IMR-90 (cell line): ENCODE measurements around the gene ADGRG1. TPM values are rescaled to one million over a fixed set of nuclear protein-coding genes. Genes with fewer than 3 reads are reported as not detected.

ENCODE experiments used
- ATAC-seq: fragments of 200-7000 bp; cut with Tn5 transposase; 2 replicates; pipeline ENCODE4 v1.9.1; 2020; ENCODE audit warnings: low read depth, mild to moderate bottlenecking, moderate library complexity
- BruUV-seq: library from RNA; stranded (reverse); fragments of 400-500 nt; replicated peaks from 2 replicates; lab custom pipeline; 2021; lab: Mats Ljungman, UMichigan
- CTCF ChIA-PET: fragments of 300-600 bp; formaldehyde crosslinking; extraction: SDS; loops from one replicate; lab custom pipeline; 2021; ENCODE audit warnings: antibody characterized with exemption; lab: Yijun Ruan, JAX
- POLR2A ChIA-PET: fragments of 300-600 bp; sonication (Branson Sonifier 250); formaldehyde crosslinking; loops from one replicate; lab custom pipeline; 2022; ENCODE audit warnings: antibody characterized with exemption; ENCODE audit not compliant: unreplicated experiment; lab: Charles Lee
- DNase-seq: peaks from one replicate; pipeline ENCODE4 v3.0.0; 2013
- H2AFZ ChIP-seq: replicated peaks from 2 replicates; pipeline ENCODE3; 2013; ENCODE audit warnings: low read length, mild to moderate bottlenecking; ENCODE audit not compliant: poor library complexity
- H2AK5ac ChIP-seq: 2 replicates; pipeline ENCODE4 v1.6.1; 2013; ENCODE audit warnings: low read depth, low read length, inconsistent platforms
- H2AK9ac ChIP-seq: replicated peaks from 2 replicates; pipeline ENCODE3; 2013; ENCODE audit warnings: mild to moderate bottlenecking, low read depth, low read length, moderate library complexity; ENCODE audit not compliant: poor library complexity
- H2BK120ac ChIP-seq: 2 replicates; pipeline ENCODE4 v1.6.1; 2013; ENCODE audit warnings: low read depth, low read length, inconsistent platforms
- H2BK15ac ChIP-seq: 3 replicates; pipeline ENCODE4 v1.6.1; 2013; ENCODE audit warnings: low read depth, low read length, inconsistent platforms
- H2BK20ac ChIP-seq: 2 replicates; pipeline ENCODE4 v1.6.1; 2013; ENCODE audit warnings: low read depth, mild to moderate bottlenecking, inconsistent platforms, low read length, moderate library complexity
- H2BK5ac ChIP-seq: 2 replicates; pipeline ENCODE4 v1.6.1; 2013; ENCODE audit warnings: mild to moderate bottlenecking, low read depth, low read length, inconsistent platforms; ENCODE audit not compliant: poor library complexity, severe bottlenecking
- H3K14ac ChIP-seq: replicated peaks from 2 replicates; pipeline ENCODE4 v1.6.1; 2013; ENCODE audit warnings: low read depth, low read length, inconsistent platforms
- H3K18ac ChIP-seq: 2 replicates; pipeline ENCODE4 v1.6.1; 2013; ENCODE audit warnings: low read depth, low read length, control low read depth
- H3K23ac ChIP-seq: 2 replicates; pipeline ENCODE4 v1.6.1; 2013; ENCODE audit warnings: low read depth, low read length, inconsistent platforms
- H3K27ac ChIP-seq: 2 replicates; pipeline ENCODE4 v1.5.1; 2013; ENCODE audit warnings: mild to moderate bottlenecking, control low read depth, low read length; ENCODE audit not compliant: insufficient read depth
- H3K27me3 ChIP-seq: 2 replicates; pipeline ENCODE4 v1.6.1; 2013; ENCODE audit warnings: low read length; ENCODE audit not compliant: control insufficient read depth, insufficient read depth
- H3K36me3 ChIP-seq: 2 replicates; pipeline ENCODE4 v1.6.1; 2013; ENCODE audit warnings: low read length, mixed read lengths; ENCODE audit not compliant: control insufficient read depth, insufficient read depth
- H3K4ac ChIP-seq: 2 replicates; pipeline ENCODE4 v1.6.1; 2013; ENCODE audit warnings: low read depth, low read length, inconsistent platforms
- H3K4me1 ChIP-seq: 2 replicates; pipeline ENCODE4 v1.6.1; 2013; ENCODE audit warnings: low read length, mixed read lengths; ENCODE audit not compliant: control insufficient read depth, insufficient read depth
- H3K4me2 ChIP-seq: 2 replicates; pipeline ENCODE4 v1.6.1; 2013; ENCODE audit warnings: low read depth, mild to moderate bottlenecking, control low read depth, low read length, moderate library complexity
- H3K4me3 ChIP-seq: 2 replicates; pipeline ENCODE4 v1.5.1; 2013; ENCODE audit warnings: low read depth, mild to moderate bottlenecking, control low read depth, low read length, moderate library complexity; ENCODE audit not compliant: insufficient read depth
- H3K56ac ChIP-seq: 2 replicates; pipeline ENCODE4 v1.6.1; 2013; ENCODE audit warnings: low read length, inconsistent platforms; ENCODE audit not compliant: insufficient read depth; ENCODE audit errors: extremely low read depth
- H3K79me1 ChIP-seq, 2 experiments: 2 replicates each; pipeline ENCODE4 v1.6.1; 2013; ENCODE audit warnings: low read length in 2 of 2, inconsistent platforms in 1 of 2, low read depth in 1 of 2
- H3K9ac ChIP-seq: 2 replicates; pipeline ENCODE4 v1.6.1; 2013; ENCODE audit warnings: low read depth, low read length, control low read depth
- H3K9me1 ChIP-seq: 2 replicates; pipeline ENCODE4 v1.6.1; 2013; ENCODE audit warnings: low read length, inconsistent platforms; ENCODE audit not compliant: insufficient read depth
- H3K9me3 ChIP-seq: 2 replicates; pipeline ENCODE4 v1.6.1; 2013; ENCODE audit warnings: low read length; ENCODE audit not compliant: control insufficient read depth, insufficient read depth
- H4K20me1 ChIP-seq: 2 replicates; pipeline ENCODE4 v1.6.1; 2013; ENCODE audit warnings: low read length, inconsistent platforms; ENCODE audit not compliant: insufficient read depth
- H4K5ac ChIP-seq: 2 replicates; pipeline ENCODE4 v1.6.1; 2013; ENCODE audit warnings: mild to moderate bottlenecking, low read depth, low read length, control low read depth
- H4K8ac ChIP-seq, 2 experiments: 2 replicates each; pipeline ENCODE4 v1.6.1; 2013; ENCODE audit warnings: low read depth in 2 of 2, low read length in 2 of 2, control low read depth in 1 of 2, inconsistent platforms in 1 of 2
- H4K91ac ChIP-seq: 2 replicates; pipeline ENCODE4 v1.6.1; 2013; ENCODE audit warnings: low read depth, low read length, inconsistent platforms; ENCODE audit not compliant: insufficient read depth
- CEBPB ChIP-seq: IDR thresholded peaks from 2 replicates; pipeline ENCODE4 v1.6.1; 2012; ENCODE audit warnings: low read depth, low read length, improper control_type of control experiment
- NFE2L2 ChIP-seq: fragments of 150-350 bp; IDR thresholded peaks from 2 replicates; pipeline ENCODE4 v1.6.1; 2016; ENCODE audit warnings: low read depth, mild to moderate bottlenecking, low read length
- WGBS, 2 experiments: methylation state at CpG; one replicate each; pipeline versions ENCODE4 v1.1.5 to v1.1.7; 2013; ENCODE audit warnings: missing lambda C conversion rate in 2 of 2; ENCODE audit not compliant: insufficient read length in 1 of 2; ENCODE audit errors: extremely low coverage in 2 of 2; 5-methylcytosine and 5-hydroxymethylcytosine counted together
- dilution Hi-C: fragments of 300-500 bp; cut with HindIII; formaldehyde crosslinking; loops from one replicate; pipeline ENCODE4 v1.14.3; 2018; ENCODE audit warnings: low sequenced_read_pairs; ENCODE audit not compliant: unreplicated experiment
- in situ Hi-C: fragments of 300-500 bp; cut with MboI; formaldehyde crosslinking; loops from 3 replicates; pipeline ENCODE4 v1.14.3; 2019; ENCODE audit warnings: low sequenced_read_pairs, inconsistent platforms, mixed read lengths
- intact Hi-C: fragments of 100-400 bp; cut with micrococcal nuclease; formaldehyde crosslinking; loops from 2 replicates; pipeline ENCODE4 v1.10.0; 2022
- polyA plus RNA-seq, 3 experiments: library from polyadenylated mRNA; depleted of rRNA; stranded (reverse); fragments of >200 nt; gene quantifications; 2 replicates each; pipeline ENCODE4 v1.2.3, GENCODE V29; 2012; ENCODE audit warnings: low replicate concordance in 1 of 3
- total RNA-seq: library from RNA; depleted of rRNA; stranded (reverse); fragments of >200 nt; gene quantifications from 2 replicates; pipeline ENCODE4 v1.2.3, GENCODE V29; 2012

The ADGRG1 gene
- total and polyA plus RNA-seq, 2 of the 4 experiments (the other 2 are of a cell fraction) = 0.90 to 8.4 TPM

- Histone ChIP-seq H2AK5ac (peak overlapping the region; percentile 31), H3K4me2 (no peak overlapping the region), H3K4me3 (no peak overlapping the region), H3K23ac (no peak overlapping the region), H3K9ac (no peak overlapping the region), H2AK9ac (peak overlapping the region; percentile 33), H3K27ac (no peak overlapping the region), H3K36me3 (no peaks in the 10 kb centered on the region), H2BK20ac (peak overlapping the region; percentile 62), H3K18ac (no peak overlapping the region), H2BK5ac (no peak overlapping the region), H3K14ac (no peak overlapping the region), H3K9me3 (no peaks in the 10 kb centered on the region), H4K5ac (no peak overlapping the region; the same call in 1 of the 2 replicates), H3K79me1 (peaks cover 0 to 5% of the 10 kb centered on the region in 2 experiments; a peak in 1 of 4 replicates), H3K27me3 (no peaks in the 10 kb centered on the region), H3K4me1 (peaks cover 32% of the 10 kb centered on the region), H3K9me1 (peaks cover 9% of the 10 kb centered on the region), H3K4ac (peak overlapping the region; percentile 31; the same call in 1 of the 2 replicates), H4K20me1 (no peaks in the 10 kb centered on the region; the same call in 1 of the 2 replicates), H3K56ac (no peak overlapping the region), H2AFZ (peak overlapping the region; percentile 9), H4K91ac (peak overlapping the region; percentile 2; the same call in 1 of the 2 replicates), H4K8ac (peak overlapping the region in 1 of 2 experiments; percentile 53; a peak in 1 of 4 replicates), H2BK15ac (no peak overlapping the region; the same call in 2 of the 3 replicates), H2BK120ac (peak overlapping the region; percentile 69)
- TF ChIP-seq CEBPB (peak; percentile 86), NFE2L2 (no peak)
- dilution Hi-C loops (no loop called here), in situ Hi-C loops (no loop called here), intact Hi-C loops (no loop called here)
- ATAC-seq (no peak), DNase-seq (peak; percentile 42)
- BruUV-seq = no TSS peak
- POLR2A ChIA-PET = no interaction called here
- no CpG with 5 or more reads among the region's 8 CpGs for whole genome bisulfite sequencing, 2 experiments
- CTCF ChIA-PET = no interaction called here
These were observed 4.3 kb upstream of the ADGRG1 start for GRCh38 chr16:57624044-57624688.
